ENCODE measurements around the gene NECTIN4.
A peak's percentile ranks its signal among the peaks of the same experiment; 100 is the strongest.
"Not testable (repeated sequence)": the region's sequence is repeated elsewhere in the genome, so short reads cannot be mapped to it uniquely, and the experiment has no call there.

Gene NECTIN4

GRCh38 chr1:161082483-161082882, 6.9 kb downstream of the NECTIN4 start:
- no peak for DNase-seq (ENCODE audit: low read depth)

GRCh38 chr1:161081519-161081918, 7.8 kb downstream of the NECTIN4 start:
- no peak for DNase-seq (ENCODE audit: low read depth)

- DNase-seq (ENCODE audit: low read depth): no peak
Measured at GRCh38 chr1:161080441-161081405, 8.6 kb downstream of the NECTIN4 start.

- DNase-seq (ENCODE audit: low read depth): no peak
Measured at GRCh38 chr1:161079436-161080110, 9.8 kb downstream of the NECTIN4 start.

- DNase-seq (ENCODE audit: low read depth): no peak
Measured at GRCh38 chr1:161077426-161077825, 11.9 kb downstream of the NECTIN4 start.

- DNase-seq (ENCODE audit: low read depth): no peak
Measured at GRCh38 chr1:161076410-161076809, 12.9 kb downstream of the NECTIN4 start.

- no peak for DNase-seq (ENCODE audit: low read depth)
Measured at GRCh38 chr1:161074676-161075368, 14.5 kb downstream of the NECTIN4 start.

- DNase-seq (ENCODE audit: low read depth): no peak
Measured at GRCh38 chr1:161073474-161074121, 15.8 kb downstream of the NECTIN4 start.

- DNase-seq (ENCODE audit: low read depth): no peak
Measured at GRCh38 chr1:161072751-161073449, 16.5 kb downstream of the NECTIN4 start.

- DNase-seq (ENCODE audit: low read depth): peak; percentile 17
Measured at GRCh38 chr1:161071886-161072371, 17.4 kb downstream of the NECTIN4 start.

GRCh38 chr1:161070761-161071160, 18.6 kb downstream of the NECTIN4 start:
- DNase-seq (ENCODE audit: low read depth): no peak

- DNase-seq (ENCODE audit: low read depth): no peak
Measured at GRCh38 chr1:161069731-161070270, 19.6 kb downstream of the NECTIN4 start, which contains the start of gene ARHGAP30. Gene ARHGAP30 (minus strand): TSS chr1:161069891. CDS start chr1:161069624, 267 bp downstream.

GRCh38 chr1:161069241-161069640, 20.1 kb downstream of the NECTIN4 start:
- no peak for DNase-seq (ENCODE audit: low read depth)

GRCh38 chr1:161068306-161069234, 20.8 kb downstream of the NECTIN4 start:
- DNase-seq (ENCODE audit: low read depth): no peak

GRCh38 chr1:161066694-161067093, 22.7 kb downstream of the NECTIN4 start:
- no peak for DNase-seq (ENCODE audit: low read depth)

- not testable (repeated sequence) for DNase-seq (ENCODE audit: low read depth)
Measured at GRCh38 chr1:161065681-161066080, 23.7 kb downstream of the NECTIN4 start.

GRCh38 chr1:161063936-161064335, 25.4 kb downstream of the NECTIN4 start:
- DNase-seq (ENCODE audit: low read depth): not testable (repeated sequence)

- no peak for DNase-seq (ENCODE audit: low read depth)
Measured at GRCh38 chr1:161061419-161061818, 27.9 kb downstream of the NECTIN4 start.

GRCh38 chr1:161059293-161059692, 30.1 kb downstream of the NECTIN4 start:
- DNase-seq (ENCODE audit: low read depth): no peak

GRCh38 chr1:161054805-161055204, 34.6 kb downstream of the NECTIN4 start:
- no peak for DNase-seq (ENCODE audit: low read depth)
